ENCODE results near the gene BCL11B. TPM values are rescaled to one million over a fixed set of nuclear protein-coding genes. Genes with fewer than 3 reads are reported as not detected.

The BCL11B gene
- total RNA-seq, 4 donors from 2014 or later = 0.68 to 1.5 (median 0.85) TPM

- TF ChIP-seq CTCF (IDR thresholded peaks at IDR 0.05; ENCODE audit: low read depth) = no peak
Observed at GRCh38 chr14:99284254-99285004, 12.4 kb upstream of the BCL11B start.

- TF ChIP-seq CTCF (IDR thresholded peaks at IDR 0.05; ENCODE audit: low read depth) = no peak
Observed at GRCh38 chr14:99282261-99283050, 10.5 kb upstream of the BCL11B start.

GRCh38 chr14:99281396-99281795, 9.4 kb upstream of the BCL11B start:
- no peak for TF ChIP-seq CTCF (IDR thresholded peaks at IDR 0.05; ENCODE audit: low read depth)

- no peak for TF ChIP-seq CTCF (IDR thresholded peaks at IDR 0.05; ENCODE audit: low read depth)
Observed at GRCh38 chr14:99280852-99281251, 8.9 kb upstream of the BCL11B start.

- no peak for TF ChIP-seq CTCF (IDR thresholded peaks at IDR 0.05; ENCODE audit: low read depth)
Observed at GRCh38 chr14:99280066-99280731, 8.2 kb upstream of the BCL11B start.

- no peak for TF ChIP-seq CTCF (IDR thresholded peaks at IDR 0.05; ENCODE audit: low read depth)
Observed at GRCh38 chr14:99278836-99279235, 6.8 kb upstream of the BCL11B start.

GRCh38 chr14:99277530-99277929, 5.5 kb upstream of the BCL11B start:
- TF ChIP-seq CTCF (IDR thresholded peaks at IDR 0.05; ENCODE audit: low read depth) = no peak

Data from subcutaneous adipose tissue (tissue), 4 donors.